ENCODE data around the gene RBM25. TPM values are rescaled to one million over a fixed set of nuclear protein-coding genes. Genes with fewer than 3 reads are reported as not detected.
A peak's percentile ranks its signal among the peaks of the same experiment; 100 is the strongest.

Gene RBM25
- total and polyA plus RNA-seq, 10 of the 15 experiments (the other 5 are each of a cell fraction or from before 2014, with no cell fraction given) = 43.4 to 125 (median 74.1) TPM

DNA sequence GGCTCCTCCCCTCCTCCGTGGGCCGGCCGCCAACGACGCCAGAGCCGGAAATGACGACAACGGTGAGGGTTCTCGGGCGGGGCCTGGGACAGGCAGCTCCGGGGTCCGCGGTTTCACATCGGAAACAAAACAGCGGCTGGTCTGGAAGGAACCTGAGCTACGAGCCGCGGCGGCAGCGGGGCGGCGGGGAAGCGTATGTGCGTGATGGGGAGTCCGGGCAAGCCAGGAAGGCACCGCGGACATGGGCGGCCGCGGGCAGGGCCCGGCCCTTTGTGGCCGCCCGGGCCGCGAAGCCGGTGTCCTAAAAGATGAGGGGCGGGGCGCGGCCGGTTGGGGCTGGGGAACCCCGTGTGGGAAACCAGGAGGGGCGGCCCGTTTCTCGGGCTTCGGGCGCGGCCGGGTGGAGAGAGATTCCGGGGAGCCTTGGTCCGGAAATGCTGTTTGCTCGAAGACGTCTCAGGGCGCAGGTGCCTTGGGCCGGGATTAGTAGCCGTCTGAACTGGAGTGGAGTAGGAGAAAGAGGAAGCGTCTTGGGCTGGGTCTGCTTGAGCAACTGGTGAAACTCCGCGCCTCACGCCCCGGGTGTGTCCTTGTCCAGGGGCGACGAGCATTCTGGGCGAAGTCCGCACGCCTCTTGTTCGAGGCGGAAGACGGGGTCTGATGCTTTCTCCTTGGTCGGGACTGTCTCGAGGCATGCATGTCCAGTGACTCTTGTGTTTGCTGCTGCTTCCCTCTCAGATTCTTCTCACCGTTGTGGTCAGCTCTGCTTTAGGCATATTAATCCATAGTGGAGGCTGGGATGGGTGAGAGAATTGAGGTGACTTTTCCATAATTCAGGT lies 78.3 kb downstream of the RBM25 start, which contains the start of gene PSEN1 (continued):
- TF ChIP-seq CBFB (IDR thresholded peaks at IDR 0.05; ENCODE audit: low read depth) (peak; percentile 49; the same call in 1 of the 2 replicates), CHD2 (IDR thresholded peaks at IDR 0.05; ENCODE audit: borderline replicate concordance, low read depth, low read length) (peak; percentile 13; the same call in 1 of the 2 replicates), IRF4 (IDR thresholded peaks at IDR 0.05; ENCODE audit: low read depth, low read length) (peak; percentile 25; the same call in 1 of the 2 replicates), RB1 (IDR thresholded peaks at IDR 0.05; ENCODE audit: borderline replicate concordance) (0 out of 2 replicates have a peak, but pooled peaks have one; percentile 40), TCF12 (IDR thresholded peaks at IDR 0.05; ENCODE audit: low read depth, low read length) (peak; percentile 1; the same call in 1 of the 2 replicates), NFXL1 (IDR thresholded peaks at IDR 0.05; ENCODE audit: borderline replicate concordance) (no peak), POLR2A (IDR thresholded peaks at IDR 0.05; ENCODE audit: low read depth, low read length) (peak; percentile 94), CREB1 (IDR thresholded peaks at IDR 0.05; ENCODE audit: low read depth) (peak; percentile 92), RAD21 (IDR thresholded peaks at IDR 0.05; ENCODE audit: insufficient read depth, low read depth, low read length) (no peak), BACH1 (IDR thresholded peaks at IDR 0.05; ENCODE audit: borderline replicate concordance) (peak; percentile 64; the same call in 1 of the 2 replicates), ESRRA (IDR thresholded peaks at IDR 0.05; ENCODE audit: low read length) (no peak), STAT3 (IDR thresholded peaks at IDR 0.05; ENCODE audit: low read depth, low read length) (no peak), SMARCA5 (IDR thresholded peaks at IDR 0.05) (0 out of 2 replicates have a peak, but pooled peaks have one; percentile 11), POU2F2 (IDR thresholded peaks at IDR 0.05; ENCODE audit: borderline replicate concordance, low read depth, low read length) (peak; percentile 55; the same call in 1 of the 3 replicates), CREM (IDR thresholded peaks at IDR 0.05; ENCODE audit: low read depth) (peak; percentile 93), SMAD1 (IDR thresholded peaks at IDR 0.05; ENCODE audit: low read depth, partially characterized antibody) (no peak), EGR1 (IDR thresholded peaks at IDR 0.05; ENCODE audit: borderline replicate concordance in 1 of 2, low read depth in 2 of 2, low read length in 2 of 2) (0 out of 3 replicates have a peak, but pooled peaks of 1 of the 2 experiments have one; percentile 57), BCL11A (IDR thresholded peaks at IDR 0.05; ENCODE audit: low read depth, low read length) (0 out of 2 replicates have a peak, but pooled peaks have one; percentile 33), TCF7 (IDR thresholded peaks at IDR 0.05; ENCODE audit: borderline replicate concordance) (no peak), JUND (IDR thresholded peaks at IDR 0.05; ENCODE audit: low read depth, low read length) (0 out of 2 replicates have a peak, but pooled peaks have one; percentile 6), TBL1XR1 (IDR thresholded peaks at IDR 0.05; ENCODE audit: low read depth, low read length) (peak; percentile 27; the same call in 1 of the 2 replicates), POLR2AphosphoS2 (IDR thresholded peaks at IDR 0.05; ENCODE audit: low read depth, low read length) (peak; percentile 86; the same call in 1 of the 2 replicates)
- TF ChIP-seq, protein P1, sequence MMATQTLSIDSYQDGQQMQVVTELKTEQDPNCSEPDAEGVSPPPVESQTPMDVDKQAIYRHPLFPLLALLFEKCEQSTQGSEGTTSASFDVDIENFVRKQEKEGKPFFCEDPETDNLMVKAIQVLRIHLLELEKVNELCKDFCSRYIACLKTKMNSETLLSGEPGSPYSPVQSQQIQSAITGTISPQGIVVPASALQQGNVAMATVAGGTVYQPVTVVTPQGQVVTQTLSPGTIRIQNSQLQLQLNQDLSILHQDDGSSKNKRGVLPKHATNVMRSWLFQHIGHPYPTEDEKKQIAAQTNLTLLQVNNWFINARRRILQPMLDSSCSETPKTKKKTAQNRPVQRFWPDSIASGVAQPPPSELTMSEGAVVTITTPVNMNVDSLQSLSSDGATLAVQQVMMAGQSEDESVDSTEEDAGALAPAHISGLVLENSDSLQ (IDR thresholded peaks at IDR 0.05) = peak; percentile 63; the same call in 1 of the 2 replicates
- TF ChIP-seq, protein P2, sequence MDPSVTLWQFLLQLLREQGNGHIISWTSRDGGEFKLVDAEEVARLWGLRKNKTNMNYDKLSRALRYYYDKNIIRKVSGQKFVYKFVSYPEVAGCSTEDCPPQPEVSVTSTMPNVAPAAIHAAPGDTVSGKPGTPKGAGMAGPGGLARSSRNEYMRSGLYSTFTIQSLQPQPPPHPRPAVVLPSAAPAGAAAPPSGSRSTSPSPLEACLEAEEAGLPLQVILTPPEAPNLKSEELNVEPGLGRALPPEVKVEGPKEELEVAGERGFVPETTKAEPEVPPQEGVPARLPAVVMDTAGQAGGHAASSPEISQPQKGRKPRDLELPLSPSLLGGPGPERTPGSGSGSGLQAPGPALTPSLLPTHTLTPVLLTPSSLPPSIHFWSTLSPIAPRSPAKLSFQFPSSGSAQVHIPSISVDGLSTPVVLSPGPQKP (IDR thresholded peaks at IDR 0.05; ENCODE audit: low read depth, low read length) = peak; percentile 69
